BLaER1 treated with 17β-estradiol and CSF1 and Interleukin-3, amounts not matched to agents 10 nM and 100 nM (cell line): ENCODE data around the gene TEX26.

Experiments used
- H3K27ac ChIP-seq, 11 experiments: shearing (Covaris generic); formaldehyde crosslinking; 2 replicates each; pipeline ENCODE4 v1.8.1; 2022
- H3K27me3 ChIP-seq, 11 experiments: shearing (Covaris generic); formaldehyde crosslinking; 2 replicates each; pipeline ENCODE4 v1.8.1; 2022
- H3K36me3 ChIP-seq, 11 experiments: shearing (Covaris generic); formaldehyde crosslinking; 2 replicates each; pipeline ENCODE4 v1.8.1; 2022
- H3K4me1 ChIP-seq, 10 experiments: shearing (Covaris generic); formaldehyde crosslinking; 2 replicates each; pipeline ENCODE4 v1.8.1; 2022
- H3K4me2 ChIP-seq, 11 experiments: shearing (Covaris generic); formaldehyde crosslinking; 2 replicates each; pipeline ENCODE4 v1.8.1; 2022
- H3K4me3 ChIP-seq, 10 experiments: shearing (Covaris generic); formaldehyde crosslinking; 2 replicates each; pipeline ENCODE4 v1.8.1; 2022
- H3K9ac ChIP-seq, 11 experiments: shearing (Covaris generic); formaldehyde crosslinking; 2 replicates each; pipeline ENCODE4 v1.8.1; 2022
- H3K9me3 ChIP-seq, 11 experiments: shearing (Covaris generic); formaldehyde crosslinking; replicated peaks in 1 of 11; 2 replicates each; pipeline ENCODE4 v1.8.1; 2022
- H4K20me1 ChIP-seq, 11 experiments: shearing (Covaris generic); formaldehyde crosslinking; 2 replicates each; pipeline ENCODE4 v1.8.1; 2022
- Cebpa-rat ChIP-seq, 11 experiments: shearing (Covaris generic); IDR thresholded peaks; 2 replicates each; pipeline ENCODE4 v1.8.1; 2022

The TEX26 gene

DNA sequence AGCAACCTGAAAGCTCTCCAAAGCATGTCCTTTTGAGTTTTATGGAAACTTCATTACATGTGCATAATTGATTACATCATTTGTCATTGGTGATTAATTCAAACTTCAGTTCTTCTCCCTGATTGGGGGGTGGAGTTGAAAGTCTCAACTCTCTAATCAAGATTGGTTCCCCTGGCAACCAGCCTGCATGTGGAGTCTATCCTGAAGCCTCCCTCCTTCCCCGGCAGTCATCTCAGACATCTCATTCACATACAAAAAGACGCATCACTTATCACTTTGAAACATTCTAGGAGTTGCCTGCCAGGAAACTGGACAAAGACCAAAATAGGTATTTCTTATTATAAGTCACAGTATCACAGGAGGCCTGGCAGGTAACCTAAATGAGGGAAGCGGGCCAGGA, 50.5 kb downstream of the TEX26 start:
- Histone ChIP-seq H3K9ac (no peak overlapping the region), H3K4me1 (peaks cover 0 to 5% (median 0%) of the 10 kb centered on the region in 10 experiments; a peak in 5 of 20 replicates)
- TF ChIP-seq Cebpa-rat (IDR thresholded peaks at IDR 0.05) = no peak

DNA sequence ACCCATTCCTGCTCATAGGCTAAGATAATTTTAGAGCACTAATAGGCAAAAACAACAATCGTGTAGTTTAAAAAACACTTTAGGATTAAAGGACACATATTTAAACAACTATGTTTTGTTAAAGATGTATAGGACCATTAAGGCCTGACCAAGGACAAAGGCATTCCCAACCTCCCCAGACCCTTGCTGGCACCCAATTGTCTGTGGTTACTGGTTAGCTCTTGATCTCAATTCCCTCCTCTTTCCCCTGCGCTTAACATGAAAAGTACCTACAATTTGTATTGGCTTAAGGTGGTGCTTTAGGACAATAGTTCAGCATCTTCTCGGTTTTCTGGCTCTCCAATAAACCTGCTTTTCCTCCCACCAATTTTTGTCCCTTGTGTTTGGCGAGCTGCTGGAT, 51.0 kb downstream of the TEX26 start:
- Histone ChIP-seq H3K27me3 (no peaks in the 10 kb centered on the region), H3K4me2 (no peak overlapping the region), H3K9me3 (no peaks in the 10 kb centered on the region), H4K20me1 (no peaks in the 10 kb centered on the region), H3K36me3 (no peaks in the 10 kb centered on the region), H3K9ac (no peak overlapping the region), H3K27ac (no peak overlapping the region), H3K4me1 (no peaks in the 10 kb centered on the region), H3K4me3 (no peak overlapping the region)
- no peak for TF ChIP-seq Cebpa-rat (IDR thresholded peaks at IDR 0.05)

More for the DNA sequence above, 50.5 kb downstream of the TEX26 start:
- no peaks in the 10 kb centered on the region for H3K27me3 ChIP-seq
- no peak overlapping the region for H3K4me3 ChIP-seq
- H3K9me3 ChIP-seq = no peaks in the 10 kb centered on the region
- no peak overlapping the region for H3K27ac ChIP-seq
- no peaks in the 10 kb centered on the region for H3K36me3 ChIP-seq
- no peak overlapping the region for H3K4me2 ChIP-seq
- no peaks in the 10 kb centered on the region for H4K20me1 ChIP-seq

DNA sequence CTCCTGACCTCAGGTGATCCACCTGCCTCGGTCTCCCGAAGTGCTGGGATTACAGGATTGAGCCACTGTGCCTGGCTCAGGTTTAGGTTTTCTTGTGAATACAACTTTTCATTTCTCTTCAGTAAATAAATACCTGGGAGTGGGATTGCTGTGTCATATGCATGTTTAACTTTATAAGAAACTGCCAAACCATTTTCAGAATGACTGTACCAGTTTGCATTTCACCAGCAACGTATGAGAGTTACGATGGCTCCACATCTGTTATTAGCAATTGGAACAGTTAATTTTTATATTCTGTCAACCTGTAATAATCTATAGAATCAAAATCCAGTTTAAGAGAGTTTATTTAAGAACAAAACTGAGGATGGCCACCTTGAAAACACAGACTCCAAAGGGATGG, 52.2 kb downstream of the TEX26 start:
- Histone ChIP-seq H3K27ac (no peak overlapping the region), H3K4me2 (no peak overlapping the region), H3K36me3 (no peaks in the 10 kb centered on the region), H3K4me3 (no peak overlapping the region), H3K9ac (no peak overlapping the region), H3K27me3 (no peaks in the 10 kb centered on the region), H3K9me3 (0 out of 22 replicates have a peak, but pooled peaks cover 0 to 2% (median 0%) of the 10 kb centered on the region in 11 experiments), H3K4me1 (no peaks in the 10 kb centered on the region), H4K20me1 (no peaks in the 10 kb centered on the region)
- TF ChIP-seq Cebpa-rat (IDR thresholded peaks at IDR 0.05) = no peak

DNA sequence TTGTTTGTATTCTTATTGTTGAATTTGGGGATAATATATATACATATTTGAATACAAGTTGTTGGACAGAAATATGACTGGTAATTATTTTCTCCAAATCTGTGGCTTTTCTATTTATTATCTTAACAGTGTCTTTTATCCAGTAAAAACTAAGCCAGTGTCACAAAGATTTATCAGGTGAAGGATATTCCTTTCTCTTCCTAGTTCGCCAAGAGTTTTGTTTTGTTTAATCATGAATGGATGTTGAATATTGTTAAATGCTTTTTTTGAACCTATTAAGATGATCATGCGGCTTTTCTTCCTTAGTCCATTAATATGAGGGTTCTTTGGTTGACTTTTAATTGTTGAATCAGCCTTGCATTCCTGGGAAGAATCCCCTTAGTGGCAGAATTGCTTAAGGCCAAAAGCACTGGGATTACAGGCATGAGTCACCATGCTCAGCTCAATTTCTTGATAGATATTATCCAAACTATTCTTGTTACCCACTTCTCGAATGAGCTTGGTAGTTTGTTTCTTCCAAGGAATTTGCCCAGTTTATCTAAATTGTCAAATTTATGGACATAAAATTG, 53.3 kb downstream of the TEX26 start:
- TF ChIP-seq Cebpa-rat (IDR thresholded peaks at IDR 0.05) = no peak
- no peak overlapping the region for H3K27ac ChIP-seq
- H3K27me3 ChIP-seq = no peaks in the 10 kb centered on the region

DNA sequence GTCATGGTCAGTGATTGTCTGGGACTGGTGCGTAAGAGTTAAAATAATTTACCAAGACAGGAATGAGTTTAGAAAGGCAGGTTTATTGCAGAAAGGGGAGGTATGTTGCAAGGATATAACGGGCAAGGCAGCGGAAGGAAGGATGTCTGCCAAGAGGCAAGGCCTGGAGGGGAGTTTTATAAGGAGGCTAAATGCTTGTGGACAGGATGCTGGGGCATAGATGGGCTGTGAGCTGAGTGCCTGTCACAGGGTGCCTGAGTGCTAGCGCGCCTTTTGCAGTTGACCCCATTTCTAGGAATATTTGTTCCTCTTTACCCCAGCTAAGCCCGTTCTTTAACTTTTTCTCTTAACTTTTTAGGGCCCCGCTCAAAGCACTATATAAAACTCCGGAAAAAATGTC, 58.7 kb downstream of the TEX26 start:
- no peak for TF ChIP-seq Cebpa-rat (IDR thresholded peaks at IDR 0.05)
- Histone ChIP-seq H4K20me1 (no peaks in the 10 kb centered on the region), H3K27ac (no peak overlapping the region), H3K4me3 (no peak overlapping the region), H3K36me3 (no peaks in the 10 kb centered on the region), H3K4me1 (no peaks in the 10 kb centered on the region), H3K27me3 (no peaks in the 10 kb centered on the region), H3K4me2 (no peak overlapping the region), H3K9me3 (peaks cover 0 to 11% (median 0%) of the 10 kb centered on the region in 11 experiments; a peak in 2 of 22 replicates), H3K9ac (no peak overlapping the region)

More for the DNA sequence above, 53.3 kb downstream of the TEX26 start:
- H3K4me3 ChIP-seq = no peak overlapping the region
- H3K9me3 ChIP-seq = 0 out of 22 replicates have a peak, but pooled peaks cover 0 to 5% (median 0%) of the 10 kb centered on the region in 11 experiments
- H3K4me1 ChIP-seq = no peaks in the 10 kb centered on the region
- H3K36me3 ChIP-seq = no peaks in the 10 kb centered on the region
- no peaks in the 10 kb centered on the region for H4K20me1 ChIP-seq
- no peak overlapping the region for H3K9ac ChIP-seq
- no peak overlapping the region for H3K4me2 ChIP-seq

DNA sequence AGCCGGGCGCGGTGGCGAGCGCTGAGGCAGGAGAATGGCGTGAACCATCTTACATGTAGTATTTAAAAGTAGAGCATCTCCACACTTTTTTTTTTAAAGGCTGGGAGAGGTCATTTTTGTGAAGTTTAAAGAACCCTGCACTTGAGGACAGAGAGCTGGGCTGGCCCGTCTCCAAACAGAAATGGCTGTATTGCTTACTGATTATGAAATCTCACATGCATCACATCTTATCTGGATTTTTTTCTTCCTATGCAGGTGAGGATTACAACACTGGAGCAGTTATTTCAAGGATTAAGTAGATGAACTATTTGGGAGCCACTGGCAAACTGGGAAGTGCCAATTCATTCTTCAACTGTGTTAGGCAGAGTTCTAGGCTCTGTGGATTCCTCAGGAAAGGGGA, 59.5 kb downstream of the TEX26 start:
- no peak for TF ChIP-seq Cebpa-rat (IDR thresholded peaks at IDR 0.05)
- Histone ChIP-seq H3K9me3 (peaks cover 0 to 16% (median 0%) of the 10 kb centered on the region in 11 experiments; a peak in 2 of 22 replicates), H3K27me3 (no peaks in the 10 kb centered on the region)

DNA sequence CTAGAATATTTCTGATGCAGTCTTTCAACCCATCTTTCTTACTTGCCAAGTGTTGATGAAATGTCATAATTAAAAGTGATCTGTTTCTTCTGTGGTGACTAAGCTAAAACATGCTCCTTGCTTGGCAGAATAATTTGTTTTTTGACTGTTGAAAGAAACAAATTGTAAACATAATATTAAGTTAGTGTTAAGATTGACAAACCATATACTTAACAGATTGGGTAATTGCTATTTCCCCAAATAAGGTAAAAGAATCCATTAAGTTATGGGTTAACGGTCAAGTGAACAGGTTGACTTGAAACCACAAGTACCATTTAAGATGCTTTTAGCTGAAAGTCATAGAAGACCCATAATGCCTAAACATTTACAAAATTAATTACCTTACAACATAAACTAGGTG, 62.9 kb downstream of the TEX26 start:
- Histone ChIP-seq H3K4me2 (no peak overlapping the region), H3K4me3 (no peak overlapping the region), H3K36me3 (no peaks in the 10 kb centered on the region), H3K27me3 (no peaks in the 10 kb centered on the region), H4K20me1 (no peaks in the 10 kb centered on the region), H3K4me1 (no peaks in the 10 kb centered on the region), H3K9me3 (peaks cover 0 to 11% (median 0%) of the 10 kb centered on the region in 11 experiments; a peak in 2 of 22 replicates), H3K9ac (no peak overlapping the region), H3K27ac (no peak overlapping the region)
- no peak for TF ChIP-seq Cebpa-rat (IDR thresholded peaks at IDR 0.05)

More for the DNA sequence above, 59.5 kb downstream of the TEX26 start:
- Histone ChIP-seq H3K27ac (no peak overlapping the region), H4K20me1 (no peaks in the 10 kb centered on the region), H3K36me3 (no peaks in the 10 kb centered on the region), H3K9ac (no peak overlapping the region), H3K4me3 (no peak overlapping the region), H3K4me1 (no peaks in the 10 kb centered on the region), H3K4me2 (no peak overlapping the region)

DNA sequence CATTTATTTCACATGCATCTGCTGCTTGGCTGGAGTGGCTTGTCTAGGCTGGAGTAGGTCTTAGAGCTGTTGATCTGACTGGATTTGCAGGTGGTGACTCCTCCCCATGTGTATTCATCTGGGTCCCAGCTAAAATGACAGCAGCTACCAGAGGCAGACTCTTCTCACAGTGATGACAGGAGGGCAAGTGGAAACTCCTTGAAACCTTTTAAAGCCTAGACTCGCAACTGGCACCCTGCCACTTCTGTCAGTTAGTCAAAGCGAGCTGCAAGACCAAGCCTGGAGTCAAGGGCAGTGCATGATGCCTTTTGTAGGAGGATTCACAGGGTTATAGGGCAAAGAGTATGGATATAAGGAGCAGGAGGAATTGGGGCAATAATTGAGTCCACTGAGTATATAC, 65.2 kb downstream of the TEX26 start:
- H4K20me1 ChIP-seq = no peaks in the 10 kb centered on the region
- H3K9me3 ChIP-seq = peaks cover 0 to 11% (median 0%) of the 10 kb centered on the region in 11 experiments; a peak in 2 of 22 replicates
- H3K27ac ChIP-seq = no peak overlapping the region
- H3K4me2 ChIP-seq = no peak overlapping the region
- no peaks in the 10 kb centered on the region for H3K27me3 ChIP-seq
- no peaks in the 10 kb centered on the region for H3K4me1 ChIP-seq
- no peak overlapping the region for H3K9ac ChIP-seq
- H3K4me3 ChIP-seq = no peak overlapping the region
- no peaks in the 10 kb centered on the region for H3K36me3 ChIP-seq
- no peak for TF ChIP-seq Cebpa-rat (IDR thresholded peaks at IDR 0.05)

DNA sequence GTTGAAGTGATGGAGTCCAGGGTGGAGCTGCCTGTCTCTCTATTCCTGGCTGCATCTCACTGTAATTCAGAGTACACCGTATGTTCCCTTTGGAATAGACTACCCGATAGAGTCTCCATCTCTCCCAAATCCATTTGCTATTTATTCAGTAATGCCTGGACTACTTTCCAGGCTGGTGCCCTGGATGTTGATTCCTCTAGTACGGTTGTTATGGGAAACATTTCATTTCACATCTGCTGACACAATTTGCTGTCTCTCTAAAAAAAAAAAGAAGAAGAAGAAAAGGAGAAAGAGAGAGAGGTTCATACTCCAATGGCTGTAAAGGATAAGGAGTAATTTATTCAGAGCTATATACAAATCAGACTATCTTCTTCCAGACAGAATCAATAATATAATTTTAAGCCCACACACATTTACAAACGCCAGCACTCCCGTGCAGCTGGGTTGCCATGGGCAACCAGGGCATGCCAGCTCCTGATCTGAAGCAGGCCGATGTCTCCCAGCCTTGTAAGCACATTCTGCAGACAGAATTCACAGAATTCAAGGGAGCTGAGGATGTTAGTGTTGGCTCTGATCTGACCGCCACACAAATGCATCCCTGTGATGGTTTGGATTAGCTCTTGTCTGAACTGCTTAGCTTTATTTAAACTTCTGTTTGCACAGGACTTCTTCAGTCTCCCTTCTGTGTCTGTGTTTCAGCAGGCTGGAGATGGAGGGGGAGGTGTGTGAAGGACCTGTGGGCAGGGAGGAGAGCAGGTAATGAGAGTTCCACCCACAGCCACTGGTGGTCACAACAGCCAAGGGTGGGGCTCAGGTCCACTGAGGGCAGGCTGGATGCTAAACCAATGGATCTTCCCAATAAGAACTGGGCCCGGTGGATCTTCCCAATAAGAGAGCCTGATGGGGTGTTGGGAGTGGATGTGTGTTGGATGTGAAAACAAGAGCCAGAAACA, 66.0 kb downstream of the TEX26 start:
- no peak for TF ChIP-seq Cebpa-rat (IDR thresholded peaks at IDR 0.05)
- H3K9me3 ChIP-seq = peaks cover 0 to 6% (median 0%) of the 10 kb centered on the region in 11 experiments; a peak in 1 of 22 replicates
- no peak overlapping the region for H3K27ac ChIP-seq
- H4K20me1 ChIP-seq = no peaks in the 10 kb centered on the region
- no peaks in the 10 kb centered on the region for H3K36me3 ChIP-seq
- no peak overlapping the region for H3K4me2 ChIP-seq
- no peaks in the 10 kb centered on the region for H3K27me3 ChIP-seq
- H3K9ac ChIP-seq = no peak overlapping the region
- H3K4me3 ChIP-seq = no peak overlapping the region
- H3K4me1 ChIP-seq = no peaks in the 10 kb centered on the region
